Natural killer cell (primary cell): ENCODE results near the gene MEOX1. TPM values are rescaled to one million over a fixed set of nuclear protein-coding genes. Genes with fewer than 3 reads are reported as not detected.

Experiments used
- ATAC-seq, 3 donors: fragments of 150-1000 bp in 2 of 3; fragments of 200-7000 bp in 1 of 3; cut with Tn5 transposase; 1 replicate in 1 of 3; 2 replicates in 2 of 3; pipeline ENCODE4 v1.10.0; 2021; ENCODE audit warnings: mild to moderate bottlenecking in 2 of 3, moderate library complexity in 2 of 3
- DNase-seq, 2 donors: peaks; one replicate each; pipeline versions ENCODE4 v3.0.0 to v3.0.0-alpha.2; 2013 to 2021; ENCODE audit warnings: mixed read lengths in 1 of 2
- H3K27ac ChIP-seq: one replicate; pipeline ENCODE4 v1.5.1; 2013; ENCODE audit warnings: mild to moderate bottlenecking, low read length
- H3K27me3 ChIP-seq: one replicate; pipeline ENCODE4 v1.6.1; 2013; ENCODE audit warnings: low read length; ENCODE audit not compliant: control insufficient read depth, insufficient read depth
- H3K36me3 ChIP-seq: one replicate; pipeline ENCODE4 v1.6.1; 2013; ENCODE audit warnings: low read length; ENCODE audit not compliant: control insufficient read depth, insufficient read depth
- H3K4me1 ChIP-seq: one replicate; pipeline ENCODE4 v1.6.1; 2013; ENCODE audit warnings: low read length; ENCODE audit not compliant: control insufficient read depth, insufficient read depth
- H3K4me3 ChIP-seq: one replicate; pipeline ENCODE4 v1.5.1; 2013; ENCODE audit warnings: low read length
- H3K9me3 ChIP-seq: one replicate; pipeline ENCODE4 v1.6.1; 2013; ENCODE audit warnings: low read length; ENCODE audit not compliant: control insufficient read depth, insufficient read depth
- H3K27ac Mint-ChIP-seq, 2 donors: one replicate each; pipeline ENCODE4 v1.8.0; 2022; ENCODE audit warnings: mild to moderate bottlenecking in 2 of 2, mixed read lengths in 2 of 2, moderate library complexity in 1 of 2
- H3K27me3 Mint-ChIP-seq, 2 donors: one replicate each; pipeline ENCODE4 v1.8.0; 2022; ENCODE audit warnings: low read depth in 2 of 2, mixed read lengths in 2 of 2
- H3K36me3 Mint-ChIP-seq: one replicate; pipeline ENCODE4 v1.8.0; 2022; ENCODE audit warnings: mixed read lengths
- H3K4me1 Mint-ChIP-seq, 2 donors: one replicate each; pipeline ENCODE4 v1.8.0; 2022; ENCODE audit warnings: mixed read lengths in 2 of 2
- H3K4me3 Mint-ChIP-seq: one replicate; pipeline ENCODE4 v1.8.0; 2022; ENCODE audit warnings: mild to moderate bottlenecking, moderate library complexity, mixed read lengths
- H3K9me3 Mint-ChIP-seq, 2 donors: one replicate each; pipeline ENCODE4 v1.8.0; 2022; ENCODE audit warnings: mixed read lengths in 2 of 2
- CTCF ChIP-seq: fragments of 200-600 bp; IDR thresholded peaks from one replicate; pipeline ENCODE4 v1.8.0; 2022; ENCODE audit warnings: antibody characterized with exemption
- WGBS: methylation state at CpG from one replicate; pipeline ENCODE4 v1.1.7; 2013; ENCODE audit warnings: missing lambda C conversion rate; ENCODE audit not compliant: insufficient coverage; 5-methylcytosine and 5-hydroxymethylcytosine counted together
- intact Hi-C: fragments of 100-400 bp; cut with micrococcal nuclease; formaldehyde crosslinking; loops from one replicate; pipeline ENCODE4 v1.14.2; 2022
- total RNA-seq, 4 donors: library from RNA; stranded (reverse); fragments of 120-200 nt in 1 of 4; gene quantifications; one replicate each; pipeline versions ENCODE4 v1.2.3 to v1.2.4, GENCODE V29; 2013 to 2022

The MEOX1 gene
- total RNA-seq, 3 donors from 2014 or later (not counting 1 experiment from before 2014, with no cell fraction given) = 0.18 TPM; not detected in 2

- Mint-ChIP-seq H3K4me1 (no peaks in the 10 kb centered on the region), H3K27me3 (peaks cover 8% of the 10 kb centered on the region in 2 donors), H3K27ac (no peak overlapping the region), H3K36me3 (no peaks in the 10 kb centered on the region), H3K4me3 (no peak overlapping the region), H3K9me3 (no peaks in the 10 kb centered on the region)
- TF ChIP-seq CTCF = no peak
- 98% methylated on average over 2 of the region's 2 CpGs for WGBS
- Histone ChIP-seq H3K4me3 (no peak overlapping the region), H3K4me1 (no peaks in the 10 kb centered on the region), H3K27ac (no peak overlapping the region), H3K9me3 (peaks cover 7% of the 10 kb centered on the region), H3K36me3 (no peaks in the 10 kb centered on the region), H3K27me3 (no peaks in the 10 kb centered on the region)
- ATAC-seq (no peak), DNase-seq (no peak)
- intact Hi-C loops = no loop called here
Measured at GRCh38 chr17:43611230-43611969, 50.3 kb downstream of the MEOX1 start.

- no peak overlapping the region for H3K4me3 ChIP-seq
- 87% methylated on average over 6 of the region's 6 CpGs for WGBS
- intact Hi-C loops = no loop called here
- H3K36me3 ChIP-seq = no peaks in the 10 kb centered on the region
- Mint-ChIP-seq H3K4me1 (no peaks in the 10 kb centered on the region), H3K36me3 (no peaks in the 10 kb centered on the region), H3K4me3 (no peak overlapping the region), H3K27me3 (peaks cover 8% of the 10 kb centered on the region in 2 donors), H3K27ac (no peak overlapping the region), H3K9me3 (no peaks in the 10 kb centered on the region)
- no peaks in the 10 kb centered on the region for H3K27me3 ChIP-seq
- TF ChIP-seq CTCF = no peak
- no peak overlapping the region for H3K27ac ChIP-seq
- H3K4me1 ChIP-seq = no peaks in the 10 kb centered on the region
- ATAC-seq = no peak
- DNase-seq = no peak
- H3K9me3 ChIP-seq = peaks cover 7% of the 10 kb centered on the region
Measured at GRCh38 chr17:43609613-43610385, 51.9 kb downstream of the MEOX1 start.

GRCh38 chr17:43608313-43608712 is 53.4 kb downstream of the MEOX1 start:
- no peak for DNase-seq
- Mint-ChIP-seq H3K4me3 (no peak overlapping the region), H3K9me3 (no peaks in the 10 kb centered on the region), H3K27ac (no peak overlapping the region), H3K36me3 (no peaks in the 10 kb centered on the region), H3K4me1 (no peaks in the 10 kb centered on the region), H3K27me3 (peaks cover 0 to 6% of the 10 kb centered on the region in 2 donors)
- Histone ChIP-seq H3K4me3 (no peak overlapping the region), H3K4me1 (no peaks in the 10 kb centered on the region), H3K36me3 (no peaks in the 10 kb centered on the region), H3K27me3 (no peaks in the 10 kb centered on the region), H3K9me3 (peaks cover 7% of the 10 kb centered on the region), H3K27ac (no peak overlapping the region)
- TF ChIP-seq CTCF = no peak
- ATAC-seq = no peak
- intact Hi-C loops = no loop called here
- no CpG with 5 or more reads among the region's 1 CpG for WGBS
